Lower leg skin (tissue), 4 donors: ENCODE measurements around the gene LILRB2. TPM values are rescaled to one million over a fixed set of nuclear protein-coding genes. Genes with fewer than 3 reads are reported as not detected.
"Not testable (repeated sequence)": the region's sequence is repeated elsewhere in the genome, so short reads cannot be mapped to it uniquely, and the experiment has no call there.

ENCODE experiments used
- DNase-seq, 2 donors: peaks; one replicate each; pipeline ENCODE4 v3.0.0-alpha.2; 2019; ENCODE audit warnings: low spot score in 2 of 2
- H3K4me3 ChIP-seq: fragments of 200-600 bp; sonication (generic); 2 replicates; pipeline ENCODE4 v1.5.1; 2017; ENCODE audit warnings: mild to moderate bottlenecking, low read depth; ENCODE audit not compliant: poor library complexity, severe bottlenecking
- POLR2A ChIP-seq, 2 donors: fragments of 450-650 bp; IDR thresholded peaks; one replicate each; pipeline ENCODE4 v1.6.1; 2016 to 2017; ENCODE audit warnings: antibody characterized with exemption in 2 of 2, mild to moderate bottlenecking in 1 of 2, moderate library complexity in 1 of 2
- WGBS, 2 donors: methylation state at CpG; one replicate each; pipeline ENCODE4 v1.1.5; 2018; 5-methylcytosine and 5-hydroxymethylcytosine counted together
- intact Hi-C: fragments of 100-400 bp; cut with DNase I; formaldehyde crosslinking; loops from one replicate; pipeline ENCODE4 v1.15.0; 2023; ENCODE audit warnings: low total_unique reads
- total RNA-seq, 4 donors: library from RNA; depleted of rRNA; stranded (reverse); fragments of >200 nt; gene quantifications; one replicate each; pipeline ENCODE4 v1.1.0, GENCODE V29; 2016
- TF ChIP-seq, protein P1 (sequence below), 3 donors: fragments of 450-650 bp; IDR thresholded peaks; one replicate each; pipeline ENCODE4 v1.5.1; 2016; ENCODE audit warnings: antibody characterized with exemption in 3 of 3, mild to moderate bottlenecking in 3 of 3, moderate library complexity in 2 of 3

The LILRB2 gene
- total RNA-seq, 4 donors from 2014 or later = 0.78 to 1.6 (median 1.1) TPM

DNA sequence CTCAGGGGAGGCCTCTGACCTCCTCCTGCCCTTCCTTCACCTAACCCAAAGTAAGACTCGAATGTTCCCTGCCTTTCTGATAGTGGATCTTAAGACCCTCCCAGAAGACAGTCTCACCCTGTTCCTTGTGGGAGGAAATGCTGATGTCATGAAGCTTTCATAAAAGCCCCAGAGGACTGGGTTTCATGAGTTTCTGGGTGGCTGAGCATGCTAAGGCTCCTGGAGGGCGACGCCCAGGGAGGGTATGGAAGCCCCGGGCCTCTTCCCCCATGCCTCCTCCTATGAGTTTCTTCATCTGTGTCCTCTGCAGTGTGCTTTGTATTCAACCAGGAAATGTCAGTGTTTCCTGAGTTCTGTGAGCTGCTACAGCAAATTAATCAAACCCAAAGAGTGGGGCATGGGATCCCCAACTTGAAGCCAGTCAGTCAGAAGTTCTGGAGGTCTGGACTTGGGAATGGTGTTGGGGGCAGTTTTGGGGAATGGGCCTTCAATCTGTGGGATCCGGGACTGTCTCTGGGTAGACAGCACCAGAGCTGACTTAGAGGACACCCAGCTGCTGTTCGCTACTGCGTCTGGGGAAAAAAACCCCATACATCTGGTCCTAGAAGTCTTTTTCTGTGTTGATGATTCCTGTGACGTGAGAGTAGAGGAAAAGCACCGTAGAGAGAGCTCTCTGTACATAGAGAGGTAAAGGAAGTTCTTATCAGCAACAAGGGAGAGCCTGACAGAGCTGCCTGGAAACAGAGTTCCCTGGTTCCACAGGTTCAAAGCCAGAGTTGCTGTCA, 2.0 kb upstream of the LILRB2 start:
- TF ChIP-seq POLR2A (IDR thresholded peaks at IDR 0.05) = no peak
- TF ChIP-seq, protein P1, sequence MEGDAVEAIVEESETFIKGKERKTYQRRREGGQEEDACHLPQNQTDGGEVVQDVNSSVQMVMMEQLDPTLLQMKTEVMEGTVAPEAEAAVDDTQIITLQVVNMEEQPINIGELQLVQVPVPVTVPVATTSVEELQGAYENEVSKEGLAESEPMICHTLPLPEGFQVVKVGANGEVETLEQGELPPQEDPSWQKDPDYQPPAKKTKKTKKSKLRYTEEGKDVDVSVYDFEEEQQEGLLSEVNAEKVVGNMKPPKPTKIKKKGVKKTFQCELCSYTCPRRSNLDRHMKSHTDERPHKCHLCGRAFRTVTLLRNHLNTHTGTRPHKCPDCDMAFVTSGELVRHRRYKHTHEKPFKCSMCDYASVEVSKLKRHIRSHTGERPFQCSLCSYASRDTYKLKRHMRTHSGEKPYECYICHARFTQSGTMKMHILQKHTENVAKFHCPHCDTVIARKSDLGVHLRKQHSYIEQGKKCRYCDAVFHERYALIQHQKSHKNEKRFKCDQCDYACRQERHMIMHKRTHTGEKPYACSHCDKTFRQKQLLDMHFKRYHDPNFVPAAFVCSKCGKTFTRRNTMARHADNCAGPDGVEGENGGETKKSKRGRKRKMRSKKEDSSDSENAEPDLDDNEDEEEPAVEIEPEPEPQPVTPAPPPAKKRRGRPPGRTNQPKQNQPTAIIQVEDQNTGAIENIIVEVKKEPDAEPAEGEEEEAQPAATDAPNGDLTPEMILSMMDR (IDR thresholded peaks at IDR 0.05) = no peak
- DNase-seq = peak in 1 of 2 donors; percentile 63
- intact Hi-C loops = no loop called here

DNA sequence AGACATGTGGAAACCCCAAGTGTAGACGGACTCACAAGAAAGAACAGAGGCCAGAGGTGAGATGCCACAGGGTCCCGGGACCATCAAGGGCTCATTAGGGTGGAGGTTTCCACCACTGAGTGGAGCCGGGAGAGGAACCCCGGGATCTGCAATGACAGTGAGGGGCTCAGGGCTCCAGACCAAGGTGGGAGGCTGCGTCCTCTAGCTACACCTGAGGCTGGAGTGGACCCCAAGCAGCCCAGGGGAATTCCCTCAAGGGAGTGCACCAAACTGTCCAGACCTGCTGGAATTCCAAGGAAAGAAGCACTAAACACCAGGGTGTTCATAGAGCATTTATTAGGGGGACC, 792 bp upstream of the LILRB2 start:
- peak in 1 of 2 donors; percentile 74 for DNase-seq
- intact Hi-C loops, H3K4me3 ChIP-seq: not testable (repeated sequence)
- WGBS, 2 donors = 68 to 79% methylated on average over 5 of the region's 5 CpGs

More for the DNA sequence above, 2.0 kb upstream of the LILRB2 start:
- 48 to 61% methylated on average over 9 of the region's 9 CpGs for WGBS, 2 donors
- no peak overlapping the region for H3K4me3 ChIP-seq

DNA sequence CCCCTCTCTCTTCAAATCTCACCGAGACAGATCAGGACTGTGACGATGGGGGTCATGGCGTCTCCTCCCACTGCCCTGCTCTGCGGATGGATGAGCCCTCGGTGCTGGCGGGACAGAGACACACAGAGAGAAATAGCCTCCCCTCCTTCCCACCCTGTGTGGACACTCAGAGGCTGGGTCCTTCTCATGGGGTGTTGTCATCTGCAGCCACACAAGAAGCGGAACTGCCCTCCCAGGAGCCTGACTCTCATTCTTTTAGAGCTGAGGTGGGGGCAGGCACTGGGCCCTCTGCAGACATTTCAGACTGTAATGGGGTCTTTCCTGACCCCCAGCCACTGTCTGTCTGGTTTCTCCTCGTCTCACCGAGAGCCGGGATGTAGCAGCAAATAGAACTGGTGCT, 469 bp downstream of the LILRB2 start:
- DNase-seq = peak in 1 of 2 donors; percentile 88
- 55 to 70% methylated on average over 10 of the region's 10 CpGs for WGBS, 2 donors
- H3K4me3 ChIP-seq, intact Hi-C loops: not testable (repeated sequence)

DNA sequence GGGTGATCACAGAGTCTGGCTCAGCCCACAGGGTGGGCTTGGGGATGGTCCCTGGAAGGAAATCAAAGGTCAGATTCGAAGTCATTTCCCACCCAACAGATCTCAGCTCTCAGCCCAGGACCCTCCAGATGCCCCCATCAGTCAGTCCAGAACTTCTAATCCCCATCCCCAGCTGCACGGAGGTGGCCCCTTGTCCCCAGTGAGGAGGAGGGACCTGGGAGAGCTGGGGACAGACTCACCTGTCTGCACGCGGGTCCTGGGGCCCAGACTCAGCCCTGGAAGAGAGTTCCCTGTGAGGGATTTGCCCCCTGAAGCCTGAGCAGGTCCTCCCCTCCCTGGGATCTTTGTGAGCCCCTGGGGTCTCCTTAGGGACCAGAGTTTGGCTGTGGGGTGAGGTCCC, 885 bp downstream of the LILRB2 start:
- H3K4me3 ChIP-seq, intact Hi-C loops: not testable (repeated sequence)
- DNase-seq = peak in 1 of 2 donors; percentile 59
- 27 to 44% methylated on average over 4 of the region's 4 CpGs for WGBS, 2 donors

DNA sequence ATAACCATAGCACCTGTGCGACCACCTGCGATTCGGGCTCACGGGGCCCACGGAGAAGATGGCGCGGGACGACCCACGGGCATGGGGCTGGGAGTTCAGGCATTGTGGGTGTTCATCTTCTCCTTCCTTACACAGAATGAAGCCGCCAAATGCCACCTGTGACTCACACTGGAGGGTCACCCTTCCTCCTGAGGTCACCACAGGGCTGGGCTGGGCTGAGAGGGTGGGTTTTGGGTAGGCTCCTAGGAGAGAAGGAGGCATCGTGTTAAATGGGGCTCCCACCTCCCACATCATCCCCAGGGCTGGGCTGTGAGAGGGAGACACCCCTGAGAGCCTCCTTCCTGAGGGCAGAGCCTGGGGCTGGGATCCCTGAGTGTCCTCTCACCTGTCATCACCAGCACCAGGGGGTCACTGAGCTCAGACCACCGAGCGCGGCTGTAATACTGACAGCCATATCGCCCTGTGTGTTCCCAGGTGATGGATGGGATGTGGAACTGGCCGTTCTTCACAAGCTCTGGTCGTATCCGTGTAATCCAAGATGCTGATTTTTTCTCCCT, 1.4 kb downstream of the LILRB2 start:
- no peak overlapping the region for H3K4me3 ChIP-seq
- no peak for TF ChIP-seq POLR2A (IDR thresholded peaks at IDR 0.05)
- TF ChIP-seq, protein P1 (IDR thresholded peaks at IDR 0.05) = no peak
- intact Hi-C loops = no loop called here
- peak in 1 of 2 donors; percentile 75 for DNase-seq
- 82 to 86% methylated on average over 18 of the region's 18 CpGs for WGBS, 2 donors

DNA sequence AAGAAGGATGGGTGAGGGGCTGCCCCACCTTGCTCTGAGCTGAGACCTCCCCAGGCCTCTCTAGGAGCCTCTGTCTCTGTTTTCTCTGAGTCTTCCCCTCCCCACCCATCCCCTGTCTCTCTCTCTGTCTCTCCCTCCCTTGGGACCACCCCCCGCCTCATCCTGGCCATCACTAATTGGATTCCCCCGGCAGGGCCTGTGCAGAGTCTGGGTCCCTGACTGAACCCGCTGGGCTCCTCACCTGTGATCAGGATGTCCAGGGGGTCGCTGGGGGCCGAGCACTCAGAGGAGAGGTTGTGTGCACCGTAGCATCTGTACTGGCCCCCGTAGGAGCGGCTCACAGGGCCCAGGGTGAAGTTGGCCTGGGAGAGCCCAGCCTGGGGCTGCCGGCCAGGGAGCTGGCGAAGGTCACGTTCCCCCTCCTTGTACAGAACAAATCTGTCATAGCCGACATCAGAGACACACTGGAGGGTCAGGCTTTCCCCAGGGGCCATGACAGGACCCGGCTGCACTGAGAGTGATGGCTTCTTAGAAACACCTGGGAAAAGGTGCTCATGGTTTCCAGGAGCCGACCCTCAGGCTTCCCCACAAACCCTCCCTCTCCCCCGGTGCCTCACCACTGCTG, 2.2 kb downstream of the LILRB2 start:
- 60 to 80% methylated on average over 9 to 15 of the region's 15 CpGs for WGBS, 2 donors
- DNase-seq = peak in 1 of 2 donors; percentile 74
- intact Hi-C loops, H3K4me3 ChIP-seq: not testable (repeated sequence)

DNA sequence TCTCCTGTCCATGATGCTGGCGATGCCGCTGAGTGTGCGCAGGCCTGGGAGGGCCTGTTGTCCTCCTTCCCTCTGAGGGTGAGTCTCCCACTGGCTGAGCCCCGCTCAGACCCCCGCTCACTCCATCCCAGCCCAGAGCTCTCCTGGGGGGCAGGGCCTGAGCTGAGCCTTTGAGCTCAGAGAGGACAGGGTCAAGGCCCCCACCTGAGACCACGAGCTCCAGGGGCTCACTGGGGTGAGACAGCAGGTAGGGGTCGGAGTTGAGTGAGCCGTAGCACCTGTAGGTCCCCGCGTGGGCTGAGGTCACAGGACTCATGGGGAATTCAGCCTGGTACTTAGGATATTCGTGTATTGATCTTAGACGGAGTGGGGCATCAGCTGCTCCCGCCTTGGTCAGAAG, 2.9 kb downstream of the LILRB2 start:
- H3K4me3 ChIP-seq, intact Hi-C loops: not testable (repeated sequence)
- 79 to 88% methylated on average over 12 to 13 of the region's 13 CpGs for WGBS, 2 donors
- DNase-seq = peak in 1 of 2 donors; percentile 58

DNA sequence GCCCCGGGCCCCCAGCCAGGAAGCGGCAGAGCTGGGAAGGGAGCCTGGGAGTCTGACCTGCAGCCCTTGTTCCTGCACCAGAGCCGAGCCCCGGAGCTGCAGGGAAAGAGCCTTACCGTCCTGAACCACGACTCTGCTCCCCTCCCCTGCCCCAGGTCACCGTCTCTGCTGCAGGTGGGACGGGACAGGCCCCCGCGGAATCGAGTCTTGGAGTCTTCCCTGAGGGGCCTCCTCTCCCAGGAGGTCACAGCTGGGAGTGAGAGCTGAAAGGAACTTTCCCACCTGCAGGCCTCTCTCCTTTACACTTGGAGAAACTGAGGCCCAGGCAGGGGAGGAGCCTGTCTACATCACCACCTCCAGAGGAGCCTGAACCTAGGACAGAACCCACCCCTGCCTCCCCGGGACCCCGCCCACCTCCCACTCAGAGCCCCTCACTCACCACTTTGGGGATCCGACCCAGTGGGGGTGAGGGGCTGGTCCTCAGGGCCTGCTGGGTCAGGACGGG, 3.7 kb downstream of the LILRB2 start:
- 50 to 55% methylated on average over 5 to 10 of the region's 15 CpGs for WGBS, 2 donors
- H3K4me3 ChIP-seq, intact Hi-C loops: not testable (repeated sequence)
- DNase-seq = peak in 1 of 2 donors; percentile 46
